HT-29 (cell line): ENCODE results near the gene CUEDC1. TPM values are rescaled to one million over a fixed set of nuclear protein-coding genes. Genes with fewer than 3 reads are reported as not detected.
"Not testable (repeated sequence)": the region's sequence is repeated elsewhere in the genome, so short reads cannot be mapped to it uniquely, and the experiment has no call there.

Experiments used
- DNase-seq: peaks from one replicate; pipeline ENCODE4 v3.0.0-alpha.2; 2015; ENCODE audit warnings: low spot score
- total RNA-seq: library from RNA; depleted of rRNA; stranded (reverse); fragments of >200 nt; shearing (Covaris generic); gene quantifications from 2 replicates; pipeline ENCODE4 v1.2.3, GENCODE V29; 2014

The CUEDC1 gene
- total RNA-seq, 1 experiment from 2014 or later = 37.6 TPM

DNA sequence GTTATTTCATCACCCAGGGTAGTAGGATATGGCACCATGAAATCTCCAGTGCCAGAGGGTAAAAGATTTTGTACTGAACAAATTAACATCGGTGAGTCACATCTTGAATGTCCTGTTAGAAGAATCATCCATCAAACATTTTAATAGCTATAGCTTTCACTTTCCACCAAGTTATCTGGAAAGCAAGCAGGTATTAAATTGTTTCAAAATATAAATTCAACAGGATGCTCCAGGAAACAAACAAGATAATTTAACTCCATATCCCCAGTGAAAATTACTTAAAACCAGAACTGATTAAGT is 30.4 kb upstream of the CUEDC1 start:
- peak; percentile 56 for DNase-seq

DNA sequence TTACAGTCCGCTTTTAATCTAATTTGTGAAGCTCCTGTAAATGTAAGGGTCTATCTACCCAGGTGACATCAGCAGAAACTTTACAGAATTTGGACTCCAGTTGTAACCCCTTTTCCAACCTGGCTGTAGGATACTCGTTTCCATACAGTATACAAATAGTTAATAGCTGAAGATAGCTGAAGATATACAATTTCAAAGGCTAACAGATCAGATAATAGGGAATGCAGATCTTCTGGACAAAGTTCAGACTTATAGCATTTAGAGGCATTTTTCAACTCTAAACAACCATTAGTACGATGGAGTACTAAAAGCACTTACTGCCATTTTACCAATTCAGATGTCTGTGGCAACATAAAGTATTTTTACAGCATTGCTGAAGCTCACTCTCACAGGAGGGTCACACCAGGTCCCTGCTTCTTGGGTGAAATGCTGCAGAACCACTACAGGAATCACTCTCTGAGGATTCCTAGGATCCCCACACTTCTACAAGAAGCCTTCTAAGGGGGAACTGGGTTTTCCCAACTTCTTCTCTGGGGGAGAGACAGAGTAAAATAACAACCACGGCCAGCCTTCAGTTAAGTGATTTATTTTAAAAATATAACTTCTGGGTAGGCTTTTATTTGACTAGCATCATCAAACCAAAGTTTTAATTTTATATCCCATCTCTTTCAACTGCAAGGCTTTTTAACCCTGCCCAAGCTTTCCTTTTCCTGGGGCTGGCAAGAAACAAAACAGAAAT is 29.9 kb upstream of the CUEDC1 start:
- DNase-seq = no peak

DNA sequence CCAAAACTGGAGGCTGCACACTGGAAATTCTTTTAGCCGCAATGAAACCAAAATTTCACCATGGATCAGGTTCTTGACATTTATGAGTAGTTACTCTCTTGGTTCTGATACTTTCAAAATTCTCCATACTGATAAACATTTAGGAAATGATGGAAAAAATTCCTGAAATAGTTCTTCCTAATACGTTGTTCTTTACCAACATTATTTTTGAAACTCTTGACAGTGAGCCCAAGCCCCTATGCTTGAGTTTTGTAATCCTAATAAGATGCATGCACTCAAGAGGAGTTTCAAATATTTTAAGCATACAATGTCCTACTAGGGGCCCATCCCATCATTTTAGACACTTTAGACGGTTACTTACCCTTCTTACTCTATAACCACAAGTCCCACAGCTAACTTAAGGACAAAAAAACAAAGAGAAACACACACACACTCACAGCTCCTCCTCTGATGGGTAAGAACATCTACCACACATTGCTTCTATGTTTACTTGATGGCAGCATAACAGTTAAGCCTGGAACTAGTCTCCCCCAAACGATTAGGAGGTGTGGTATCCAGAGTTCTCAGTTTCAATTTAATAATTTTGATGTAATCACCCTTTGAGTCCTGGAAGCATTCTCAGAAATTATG is 29.2 kb upstream of the CUEDC1 start:
- no peak for DNase-seq

DNA sequence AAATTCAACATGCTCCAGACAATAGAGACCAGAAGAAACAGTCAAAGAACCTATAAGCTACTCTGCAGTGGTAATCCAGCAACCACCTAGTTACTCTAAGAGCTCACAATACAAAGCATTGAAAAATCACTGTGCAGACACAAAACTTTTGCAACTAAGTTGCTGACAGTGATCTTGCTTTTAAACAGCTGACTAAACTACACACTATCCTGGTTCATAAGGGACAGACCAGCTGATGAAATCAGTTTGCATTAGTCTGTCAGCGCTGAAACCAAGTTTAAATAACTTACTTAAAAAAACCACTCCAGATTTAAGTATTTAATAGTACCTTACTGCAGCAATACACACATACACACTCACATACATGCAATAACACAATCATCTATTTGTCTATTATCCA is 28.2 kb upstream of the CUEDC1 start:
- no peak for DNase-seq

DNA sequence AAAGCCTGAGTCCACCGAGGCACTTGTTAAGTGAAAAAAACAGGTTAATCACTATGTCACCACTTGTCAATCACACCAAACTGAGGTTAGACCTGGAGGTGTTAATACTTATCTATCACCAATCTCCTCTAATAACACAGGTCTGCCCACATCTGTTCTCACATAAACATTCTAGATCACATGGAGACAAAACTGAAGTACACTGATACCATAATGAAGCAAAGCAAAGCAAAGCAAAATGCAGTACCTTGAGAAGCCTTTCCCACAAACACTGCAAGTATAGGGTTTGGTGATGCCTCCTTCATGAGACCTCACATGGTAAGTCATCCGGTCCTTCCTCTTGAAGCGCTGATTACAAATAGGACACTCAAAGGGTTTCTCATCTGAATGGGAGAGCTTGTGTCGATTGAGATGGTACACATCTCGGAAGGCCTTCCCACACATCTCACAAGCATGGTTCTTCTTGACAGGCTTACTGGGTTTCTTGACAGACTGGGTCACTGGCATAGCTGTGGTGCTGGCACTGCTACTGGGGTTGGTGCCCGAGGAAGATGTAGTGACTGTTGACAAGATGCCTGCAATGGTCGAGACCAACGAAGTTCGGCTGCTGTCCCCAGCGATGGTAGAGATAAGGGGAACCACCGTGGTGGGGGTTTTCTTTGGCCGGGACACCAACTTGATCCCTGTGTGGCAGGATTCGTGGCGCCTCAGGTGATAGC is 27.4 kb upstream of the CUEDC1 start:
- no peak for DNase-seq

DNA sequence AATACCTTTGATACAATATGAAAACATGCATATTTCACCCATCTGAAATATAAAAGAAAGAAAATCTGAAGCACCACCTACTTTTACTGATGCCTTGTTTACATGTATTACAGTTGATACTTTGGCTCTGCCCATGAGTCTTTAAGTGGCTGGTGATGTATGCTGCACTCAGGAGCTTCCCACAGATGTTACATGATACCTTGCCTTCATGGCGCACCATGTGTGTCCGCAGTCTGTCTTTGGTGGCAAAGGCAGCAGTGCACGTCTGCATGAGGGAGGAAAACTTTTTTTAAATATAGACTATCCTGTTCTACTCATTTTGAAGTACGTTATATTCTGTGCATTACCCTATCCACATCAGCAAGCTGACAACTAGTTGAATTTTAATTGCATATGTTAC is 25.3 kb upstream of the CUEDC1 start:
- DNase-seq = no peak

DNA sequence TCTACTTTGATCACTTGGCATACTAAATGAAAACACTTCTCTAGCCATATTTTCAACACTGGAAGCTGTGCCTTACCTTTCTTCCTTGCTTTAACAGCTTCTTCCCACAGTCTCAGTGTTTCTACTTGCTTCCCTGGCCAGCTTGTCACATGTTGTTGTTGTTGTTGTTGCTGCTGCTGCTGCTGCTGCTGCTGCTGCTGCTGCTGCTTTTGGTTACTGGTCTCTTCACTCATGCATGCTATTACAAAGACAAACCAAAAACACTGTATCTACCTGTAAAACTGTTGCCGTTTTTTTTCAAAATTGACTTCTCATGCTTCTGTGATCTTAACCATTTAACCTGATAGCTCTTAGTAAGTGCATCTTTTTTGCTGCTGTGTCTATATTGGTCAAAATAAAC is 23.9 kb upstream of the CUEDC1 start:
- no peak for DNase-seq

DNA sequence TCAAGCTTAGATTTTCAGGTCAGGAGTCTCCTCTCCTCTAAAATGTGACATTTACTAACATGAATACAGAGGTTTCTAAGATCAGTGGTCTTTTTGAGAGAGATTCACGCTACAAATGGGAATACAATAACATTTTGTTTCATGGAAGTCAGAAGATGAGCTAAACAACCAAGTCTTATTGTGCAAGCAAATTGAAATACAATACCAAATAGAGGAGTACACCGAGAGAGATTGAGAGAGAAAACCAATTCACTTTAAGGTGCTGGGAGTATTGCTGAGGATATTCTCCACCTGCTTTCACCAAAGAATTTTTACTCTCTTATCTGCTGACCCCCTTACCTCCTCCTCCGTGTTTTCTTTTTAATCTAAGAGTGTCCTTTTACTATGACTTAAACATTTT is 21.4 kb upstream of the CUEDC1 start:
- DNase-seq = no peak

DNA sequence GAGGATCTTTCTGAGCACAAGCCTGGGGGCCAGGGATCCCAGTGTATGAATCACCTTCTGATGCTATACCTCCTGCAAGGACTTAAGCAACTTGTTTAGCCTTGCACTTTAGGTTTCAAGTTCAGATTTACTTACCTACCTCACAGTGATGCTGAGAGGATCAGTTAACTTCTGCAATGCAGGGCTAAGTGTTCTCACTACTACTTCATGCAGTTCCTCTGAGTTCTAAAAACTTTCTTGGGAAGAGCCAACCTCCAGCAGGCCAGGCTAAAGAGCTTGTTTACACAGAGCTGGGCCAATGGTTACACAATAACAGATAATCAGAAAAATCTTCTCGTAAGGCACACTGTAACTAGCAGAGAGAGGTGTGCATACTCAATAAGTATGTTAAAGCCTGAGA is 19.8 kb upstream of the CUEDC1 start:
- DNase-seq = no peak

DNA sequence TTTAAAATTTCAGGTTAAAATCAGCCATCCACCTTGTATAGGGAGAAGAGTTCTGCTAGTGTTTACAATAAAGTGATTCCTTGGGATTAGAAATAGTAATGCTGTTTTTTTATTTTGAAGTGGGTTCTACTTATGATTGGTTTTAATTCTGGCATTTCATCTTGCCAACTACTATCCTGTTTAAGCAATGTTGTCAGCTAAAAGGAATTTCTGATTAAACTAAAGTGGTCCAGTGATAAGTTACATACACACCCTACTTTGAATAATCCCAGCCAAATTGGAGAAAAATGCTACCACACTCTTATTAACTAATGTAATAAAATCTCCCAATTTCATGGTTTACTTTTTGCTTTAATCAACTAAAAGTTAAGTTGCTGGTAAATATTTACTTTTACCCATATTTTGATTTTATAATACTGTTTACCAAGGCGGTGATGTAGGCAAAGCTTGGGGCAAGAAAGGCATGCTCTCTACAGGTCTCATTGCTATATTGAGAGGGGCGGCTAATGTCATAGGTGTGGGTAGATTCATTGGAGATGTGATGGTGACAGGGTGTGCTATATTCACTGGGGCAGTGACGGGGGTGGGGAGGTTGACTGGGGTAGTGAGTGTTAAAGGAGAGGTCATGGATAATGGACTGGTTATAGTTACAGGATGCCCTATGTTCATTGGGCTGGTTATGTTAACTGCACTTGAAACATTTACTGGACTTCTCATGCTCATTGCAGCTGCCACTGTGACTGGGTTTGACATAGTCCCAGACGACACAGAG is 19.0 kb upstream of the CUEDC1 start:
- not testable (repeated sequence) for DNase-seq

DNA sequence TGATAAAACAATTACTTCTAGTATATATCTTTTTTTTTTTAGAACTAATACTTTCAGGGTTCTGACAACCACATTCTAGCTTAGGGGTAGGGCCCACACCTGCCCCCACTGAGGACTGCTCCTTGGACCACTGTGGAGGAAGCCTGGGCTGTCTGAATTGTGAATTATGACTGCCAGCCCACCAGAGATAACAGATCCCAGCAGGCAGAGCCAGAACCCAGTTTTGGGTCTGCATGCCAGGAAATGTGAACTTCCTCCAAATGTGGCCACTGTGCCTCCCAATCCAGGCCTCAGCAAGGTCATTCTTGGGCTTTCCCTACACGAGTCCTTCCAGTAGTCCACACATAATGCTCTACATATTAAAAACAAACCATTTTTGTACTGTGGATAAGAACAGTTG is 16.9 kb upstream of the CUEDC1 start:
- no peak for DNase-seq

DNA sequence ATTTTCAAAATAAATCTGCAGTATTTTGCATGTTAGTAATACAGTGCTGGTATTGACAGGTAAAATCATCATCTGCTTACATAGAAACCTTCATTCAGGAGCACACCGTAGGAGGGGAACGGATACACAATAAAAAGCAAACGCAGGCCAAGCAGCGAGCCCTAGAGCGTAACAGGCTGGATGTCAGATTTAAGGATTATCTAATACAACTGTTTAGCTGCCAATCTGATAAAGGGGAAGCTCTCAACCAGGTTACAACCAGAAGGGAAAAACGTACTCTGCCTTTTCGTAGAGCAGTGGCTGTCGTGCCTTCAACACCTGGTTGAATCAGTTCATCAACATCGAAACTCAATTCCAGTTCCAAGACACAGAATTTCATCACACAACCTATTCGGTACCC is 16.4 kb upstream of the CUEDC1 start:
- no peak for DNase-seq

DNA sequence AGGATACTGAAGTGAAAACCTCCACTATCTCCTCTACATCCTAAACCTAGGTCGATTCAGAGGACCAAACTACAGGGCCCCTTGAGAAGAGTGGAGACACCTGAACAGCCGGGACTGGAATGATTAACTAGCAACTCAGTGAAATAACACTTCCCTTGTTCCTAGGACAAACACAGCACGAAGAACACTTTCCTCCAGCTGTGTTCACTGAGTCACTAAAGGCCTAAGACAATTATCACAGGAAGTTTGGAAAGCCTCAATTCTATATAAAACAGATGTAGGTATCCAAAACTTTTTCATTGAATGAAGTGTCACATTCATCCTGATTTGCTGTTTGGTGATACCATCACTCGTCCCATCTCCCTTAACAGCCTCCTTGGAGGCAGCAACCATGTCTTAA is 15.5 kb upstream of the CUEDC1 start:
- DNase-seq = peak; percentile 17

DNA sequence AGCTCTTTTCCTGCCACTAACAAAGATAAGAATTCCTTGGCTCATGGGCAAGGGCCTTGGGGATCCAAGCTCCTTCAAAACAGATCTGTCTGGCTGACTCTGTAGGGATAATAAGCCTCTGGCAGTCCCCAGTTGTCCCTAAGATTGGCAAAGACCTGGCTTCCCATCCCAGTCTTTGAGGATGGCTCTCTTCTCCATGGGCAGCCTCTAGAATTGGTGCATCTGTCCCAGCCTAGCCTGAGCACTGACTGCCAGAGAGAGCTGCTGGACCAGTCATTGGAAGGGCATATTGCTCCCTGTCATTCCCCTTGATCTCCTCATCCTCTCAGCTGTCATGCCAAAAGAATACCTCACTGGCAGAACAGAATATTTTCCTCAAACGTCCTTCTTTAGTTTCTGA is 13.2 kb upstream of the CUEDC1 start:
- no peak for DNase-seq

DNA sequence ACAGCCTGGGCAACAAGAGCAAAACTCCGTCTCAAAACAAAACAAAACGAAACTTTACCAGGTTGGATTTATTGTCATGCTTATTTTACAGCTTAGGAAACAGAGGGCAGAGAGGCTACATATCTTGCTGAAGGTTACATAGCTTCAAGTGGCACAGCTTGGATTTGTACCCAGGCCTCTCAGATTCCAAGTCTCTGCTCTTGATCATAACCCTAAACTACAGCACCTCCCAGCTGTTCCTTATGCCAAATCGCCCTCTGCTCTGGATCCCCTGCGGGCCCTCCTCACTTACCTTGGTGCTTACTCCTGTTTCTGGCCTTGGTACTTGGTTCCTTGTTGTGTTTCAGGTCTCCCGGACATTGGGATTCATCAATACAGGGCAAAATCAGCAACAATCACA is 11.7 kb upstream of the CUEDC1 start:
- no peak for DNase-seq

DNA sequence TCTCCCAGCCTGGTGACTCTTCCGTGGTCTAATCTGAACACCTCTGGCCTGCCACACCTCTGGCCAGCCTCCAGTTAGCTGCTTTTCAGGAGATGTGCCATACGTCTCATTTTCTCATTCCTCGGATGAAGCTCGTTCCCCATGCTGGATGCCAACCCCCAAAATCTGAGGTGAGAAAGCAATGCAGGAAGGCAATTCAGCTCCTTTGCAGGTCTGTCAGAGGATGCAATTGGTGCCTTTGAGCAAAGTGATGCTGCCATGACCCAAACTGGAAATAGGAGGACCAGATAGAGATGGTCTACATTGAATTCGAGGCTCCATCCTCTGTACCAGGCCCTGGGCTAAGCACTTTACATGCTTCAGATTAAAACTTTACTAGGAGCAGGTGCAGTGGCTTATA is 11.0 kb upstream of the CUEDC1 start:
- DNase-seq = no peak

DNA sequence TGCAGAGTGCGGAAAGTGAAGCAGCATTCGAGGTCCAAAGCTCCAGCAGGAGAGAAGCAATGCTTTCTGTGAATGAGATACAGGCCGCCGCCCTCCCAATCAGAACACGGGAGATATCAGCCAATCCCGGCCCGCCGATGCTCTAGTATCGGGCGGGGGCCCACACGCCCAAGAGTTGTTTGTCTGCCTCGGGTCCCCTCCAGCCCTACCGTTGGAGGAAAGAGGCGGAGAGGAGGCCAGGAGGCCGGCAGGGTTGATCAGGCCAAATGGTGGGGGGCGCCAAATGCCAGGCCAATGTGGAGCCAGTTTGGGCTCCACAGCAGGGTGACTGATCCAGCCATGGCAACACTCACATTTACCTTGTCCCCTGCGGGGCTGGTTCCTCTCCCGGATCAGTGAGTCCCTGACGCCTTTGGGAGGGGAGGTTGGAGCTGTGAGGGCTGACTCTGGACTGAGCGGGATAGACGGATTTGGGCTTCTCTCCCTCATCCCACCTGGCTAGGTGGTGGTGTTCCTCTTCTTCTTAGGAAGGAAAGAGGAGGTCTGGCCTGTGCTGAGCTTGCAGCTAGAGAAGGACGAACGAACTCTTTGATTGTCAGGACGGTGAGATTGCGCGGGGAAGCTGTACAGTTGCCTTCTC is 10.4 kb upstream of the CUEDC1 start:
- DNase-seq = no peak

DNA sequence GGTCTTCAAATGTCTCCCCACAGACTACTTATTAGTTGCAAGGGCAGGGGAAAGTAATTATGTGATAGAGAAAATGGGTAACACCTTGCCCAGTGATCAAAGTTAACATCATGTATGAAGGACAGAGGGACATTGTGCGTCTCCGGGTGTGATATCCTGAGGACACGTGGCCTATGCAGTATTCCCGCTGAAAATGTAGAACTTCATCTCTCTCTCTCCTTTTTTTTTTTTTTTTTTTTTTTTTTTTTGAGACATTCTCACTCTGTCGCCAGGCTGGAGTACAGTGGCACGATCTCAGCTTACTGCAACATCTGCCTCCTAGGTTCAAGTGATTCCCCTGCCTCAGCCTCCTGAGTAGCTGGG is 7.9 kb upstream of the CUEDC1 start:
- no peak for DNase-seq

DNA sequence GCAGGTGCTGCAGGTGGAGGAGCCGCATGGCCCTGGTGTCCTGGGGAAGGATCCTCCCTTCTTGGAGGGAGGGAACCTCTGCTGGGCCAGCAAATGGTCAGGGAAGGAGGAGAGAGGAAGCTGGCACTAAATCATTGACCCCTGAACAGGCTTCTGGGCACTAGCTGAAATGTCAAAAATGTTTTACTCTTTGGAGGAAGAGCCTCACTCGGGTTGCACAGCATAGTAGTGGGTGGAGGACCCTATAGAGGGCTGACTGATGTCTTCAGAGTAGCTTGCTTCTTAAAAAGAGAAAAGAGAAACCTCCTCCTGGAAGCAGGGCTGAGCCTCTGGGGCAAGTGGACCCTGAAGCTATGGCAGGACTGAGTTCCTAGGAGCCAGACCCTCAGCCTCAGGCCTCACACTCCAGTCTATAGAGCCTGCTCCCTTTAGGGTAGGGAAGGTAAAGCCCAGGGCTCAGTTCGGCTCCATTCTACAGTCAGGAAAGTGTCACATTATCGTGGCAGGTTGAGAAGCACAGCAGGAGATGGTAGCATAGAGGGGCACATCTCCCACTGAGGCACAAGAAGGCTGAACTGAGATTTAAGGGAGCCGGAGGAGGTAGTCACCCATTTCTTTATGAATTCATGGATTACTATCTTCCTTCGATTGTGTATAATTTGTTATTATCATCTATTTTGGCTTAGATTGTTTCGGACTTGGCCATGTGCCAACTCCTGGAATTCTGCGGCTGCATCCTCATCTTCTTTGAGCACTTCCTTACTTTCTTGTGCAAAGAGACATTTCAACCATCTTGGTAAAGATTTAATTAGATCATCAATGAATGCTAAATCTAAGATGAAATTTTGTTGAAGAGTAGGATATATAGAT is 7.3 kb upstream of the CUEDC1 start:
- DNase-seq = no peak

DNA sequence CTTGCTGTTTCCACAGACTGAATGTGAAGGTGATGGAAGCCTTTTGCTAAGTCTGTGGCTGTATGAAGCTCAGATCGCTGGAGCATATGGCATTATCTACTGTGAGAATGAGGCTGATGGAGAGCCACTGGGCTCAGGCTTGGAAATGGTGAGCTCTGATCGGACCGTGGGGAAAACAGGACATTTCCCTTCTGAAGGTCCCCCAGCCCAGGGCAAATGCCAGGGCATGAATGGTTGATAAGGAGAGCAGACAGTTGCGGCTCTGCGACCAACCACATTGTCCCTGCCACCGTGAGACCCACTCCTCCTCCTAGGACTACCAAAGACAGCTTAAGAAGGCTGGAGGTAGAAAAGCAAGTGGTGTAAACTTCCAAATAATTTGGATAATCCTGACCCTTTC is 4.7 kb upstream of the CUEDC1 start:
- no peak for DNase-seq

DNA sequence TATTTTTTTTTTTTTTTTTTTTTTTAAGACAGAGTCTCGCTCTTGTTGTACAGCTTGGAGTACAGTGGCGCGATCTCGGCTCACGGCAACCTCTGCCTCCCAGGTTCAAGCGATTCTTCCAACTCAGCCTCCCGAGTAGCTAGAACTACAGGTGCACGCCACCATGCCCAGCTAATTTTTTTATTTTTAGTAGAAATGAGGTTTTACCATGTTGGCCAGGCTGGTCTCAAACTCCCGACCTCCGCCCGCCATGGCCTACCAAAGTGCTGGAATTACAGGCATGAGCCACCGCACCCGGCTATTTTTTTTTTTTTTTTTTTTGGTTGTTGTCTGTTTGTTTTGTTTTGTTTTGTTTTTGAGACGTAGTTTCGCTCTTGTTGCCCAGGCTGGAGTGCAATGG is 3.2 kb upstream of the CUEDC1 start:
- not testable (repeated sequence) for DNase-seq
